Tibial nerve (tissue), 3 donors: Measurements from ENCODE around the gene GALNTL6.

ENCODE experiments used
- CTCF ChIP-seq, 5 experiments: fragments of 200-600 bp in 3 of 5; fragments of 450-650 bp in 2 of 5; sonication (generic) in 3 of 5; IDR thresholded peaks; one replicate each; pipeline ENCODE4 v1.5.1; 2016 to 2019; ENCODE audit warnings: antibody characterized with exemption in 5 of 5, mild to moderate bottlenecking in 3 of 5, moderate library complexity in 2 of 5
- POLR2A ChIP-seq, 2 donors: fragments of 450-650 bp; IDR thresholded peaks; one replicate each; pipeline ENCODE4 v1.6.1; 2017; ENCODE audit warnings: antibody characterized with exemption in 2 of 2, mild to moderate bottlenecking in 2 of 2, moderate library complexity in 2 of 2

GRCh38 chr4:171891038-171891437 lies 77.8 kb downstream of the GALNTL6 start:
- TF ChIP-seq CTCF (IDR thresholded peaks at IDR 0.05) = no peak
- no peak for TF ChIP-seq POLR2A (IDR thresholded peaks at IDR 0.05)
